ENCODE results near the gene HOXD11. TPM values are rescaled to one million over a fixed set of nuclear protein-coding genes. Genes with fewer than 3 reads are reported as not detected.

The HOXD11 gene
- total RNA-seq, 4 donors from 2014 or later = not detected

- peaks cover 8% of the 10 kb centered on the region for H3K4me1 ChIP-seq
- H3K36me3 ChIP-seq = peaks cover 6% of the 10 kb centered on the region
- peak in 1 of 2 donors; percentile 61 for DNase-seq (ENCODE audit: low spot score in 2 of 2)
- no peak overlapping the region for H3K4me3 ChIP-seq
- H3K27ac ChIP-seq = no peak overlapping the region
- peaks cover 90% of the 10 kb centered on the region for H3K27me3 ChIP-seq
- no peaks in the 10 kb centered on the region for H3K9me3 ChIP-seq
- 84% methylated on average over 22 of the region's 22 CpGs for WGBS
- TF ChIP-seq, protein P1, sequence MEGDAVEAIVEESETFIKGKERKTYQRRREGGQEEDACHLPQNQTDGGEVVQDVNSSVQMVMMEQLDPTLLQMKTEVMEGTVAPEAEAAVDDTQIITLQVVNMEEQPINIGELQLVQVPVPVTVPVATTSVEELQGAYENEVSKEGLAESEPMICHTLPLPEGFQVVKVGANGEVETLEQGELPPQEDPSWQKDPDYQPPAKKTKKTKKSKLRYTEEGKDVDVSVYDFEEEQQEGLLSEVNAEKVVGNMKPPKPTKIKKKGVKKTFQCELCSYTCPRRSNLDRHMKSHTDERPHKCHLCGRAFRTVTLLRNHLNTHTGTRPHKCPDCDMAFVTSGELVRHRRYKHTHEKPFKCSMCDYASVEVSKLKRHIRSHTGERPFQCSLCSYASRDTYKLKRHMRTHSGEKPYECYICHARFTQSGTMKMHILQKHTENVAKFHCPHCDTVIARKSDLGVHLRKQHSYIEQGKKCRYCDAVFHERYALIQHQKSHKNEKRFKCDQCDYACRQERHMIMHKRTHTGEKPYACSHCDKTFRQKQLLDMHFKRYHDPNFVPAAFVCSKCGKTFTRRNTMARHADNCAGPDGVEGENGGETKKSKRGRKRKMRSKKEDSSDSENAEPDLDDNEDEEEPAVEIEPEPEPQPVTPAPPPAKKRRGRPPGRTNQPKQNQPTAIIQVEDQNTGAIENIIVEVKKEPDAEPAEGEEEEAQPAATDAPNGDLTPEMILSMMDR (IDR thresholded peaks at IDR 0.05) = no peak
- no peak for TF ChIP-seq POLR2A (IDR thresholded peaks at IDR 0.05)
- no peak for TF ChIP-seq POLR2AphosphoS5 (IDR thresholded peaks at IDR 0.05)
- TF ChIP-seq EP300 (IDR thresholded peaks at IDR 0.05) = no peak
Measured at GRCh38 chr2:176149481-176149938, 42.4 kb downstream of the HOXD11 start.

GRCh38 chr2:176149939-176150583 is 43.0 kb downstream of the HOXD11 start:
- WGBS = 81% methylated on average over 24 of the region's 24 CpGs
- H3K9me3 ChIP-seq = no peaks in the 10 kb centered on the region
- H3K27me3 ChIP-seq = peaks cover 90% of the 10 kb centered on the region
- peaks cover 6% of the 10 kb centered on the region for H3K36me3 ChIP-seq
- H3K4me1 ChIP-seq = peaks cover 8% of the 10 kb centered on the region
- H3K27ac ChIP-seq = no peak overlapping the region
- TF ChIP-seq POLR2A (IDR thresholded peaks at IDR 0.05) (no peak), EP300 (IDR thresholded peaks at IDR 0.05) (no peak), POLR2AphosphoS5 (IDR thresholded peaks at IDR 0.05) (no peak)
- TF ChIP-seq, protein P1 (IDR thresholded peaks at IDR 0.05) = no peak
- no peak overlapping the region for H3K4me3 ChIP-seq
- no peak for DNase-seq (ENCODE audit: low spot score in 2 of 2)

DNA sequence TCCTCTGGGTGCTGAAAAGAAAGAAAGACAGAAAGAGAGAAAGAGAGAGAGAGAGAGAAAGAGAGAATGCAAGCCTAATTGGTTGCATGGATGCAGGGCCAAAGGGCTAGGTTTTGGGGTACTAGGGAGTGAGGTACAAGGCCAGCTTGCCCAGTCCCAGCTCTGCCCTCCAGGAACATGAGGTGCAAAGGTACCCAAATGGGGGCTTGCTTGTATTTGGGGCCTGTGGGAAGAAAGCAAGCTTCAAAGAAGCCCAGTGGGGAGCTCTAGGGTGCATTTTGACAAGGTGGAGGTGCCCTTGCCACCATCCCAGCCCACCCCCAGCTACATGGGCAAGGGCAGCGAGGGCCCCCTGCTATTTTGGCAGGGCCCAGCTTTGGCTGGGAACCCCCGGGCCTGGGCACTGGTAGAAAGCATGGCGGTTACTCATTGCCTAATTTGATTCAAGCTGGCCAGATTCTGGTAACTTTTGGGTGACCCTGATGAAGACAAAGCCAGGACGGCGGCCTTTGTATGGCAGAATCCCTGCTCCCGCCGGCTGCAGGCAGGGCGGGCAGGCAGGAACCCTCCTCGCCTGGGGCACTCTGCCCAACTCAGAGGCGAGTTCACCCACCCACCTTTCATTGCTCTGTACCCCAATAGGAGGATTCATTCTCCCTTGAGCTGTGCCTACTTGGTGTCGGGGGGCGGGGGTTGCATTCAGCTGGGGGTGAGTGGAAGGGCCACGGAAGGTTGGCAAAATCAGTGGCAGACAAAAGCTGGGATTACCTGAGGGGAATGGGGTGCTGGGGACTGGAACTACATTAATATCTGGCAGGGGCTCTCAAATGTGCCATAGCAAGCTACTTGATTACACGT is 43.7 kb downstream of the HOXD11 start:
- Histone ChIP-seq H3K4me1 (peaks cover 8% of the 10 kb centered on the region), H3K9me3 (no peaks in the 10 kb centered on the region), H3K27ac (no peak overlapping the region), H3K36me3 (peaks cover 6% of the 10 kb centered on the region), H3K4me3 (no peak overlapping the region), H3K27me3 (peaks cover 96% of the 10 kb centered on the region)
- WGBS = 65% methylated on average over 11 of the region's 14 CpGs
- TF ChIP-seq EP300 (IDR thresholded peaks at IDR 0.05) (no peak), POLR2A (IDR thresholded peaks at IDR 0.05) (no peak), POLR2AphosphoS5 (IDR thresholded peaks at IDR 0.05) (no peak)
- TF ChIP-seq, protein P1 (IDR thresholded peaks at IDR 0.05) = no peak
- DNase-seq (ENCODE audit: low spot score in 2 of 2) = no peak

DNA sequence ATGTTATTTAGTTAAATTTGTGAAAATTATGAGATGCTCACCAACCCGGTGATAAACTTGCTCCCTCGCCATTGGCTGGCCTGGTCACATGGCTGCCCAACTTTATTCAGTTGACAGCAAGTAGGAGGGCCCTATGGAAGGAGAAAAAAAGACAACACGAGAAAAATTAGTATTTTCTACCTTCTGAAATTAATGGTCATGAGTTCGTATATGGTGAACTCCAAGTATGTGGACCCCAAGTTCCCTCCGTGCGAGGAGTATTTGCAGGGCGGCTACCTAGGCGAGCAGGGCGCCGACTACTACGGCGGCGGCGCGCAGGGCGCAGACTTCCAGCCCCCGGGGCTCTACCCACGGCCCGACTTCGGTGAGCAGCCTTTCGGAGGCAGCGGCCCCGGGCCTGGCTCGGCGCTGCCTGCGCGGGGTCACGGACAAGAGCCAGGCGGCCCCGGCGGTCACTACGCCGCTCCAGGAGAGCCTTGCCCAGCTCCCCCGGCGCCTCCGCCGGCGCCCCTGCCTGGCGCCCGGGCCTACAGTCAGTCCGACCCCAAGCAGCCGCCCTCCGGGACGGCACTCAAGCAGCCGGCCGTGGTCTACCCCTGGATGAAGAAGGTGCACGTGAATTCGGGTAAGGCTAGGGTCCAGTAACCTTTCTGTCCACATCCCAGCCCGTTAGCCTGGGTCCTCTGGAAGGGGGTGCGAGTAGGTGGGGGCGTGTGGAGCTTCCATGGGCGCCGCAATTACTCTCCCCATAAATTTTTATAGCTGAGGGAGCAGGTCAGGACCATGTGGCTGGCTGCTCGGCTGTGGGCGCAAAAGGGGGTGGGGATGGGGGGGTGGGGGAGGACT is 44.6 kb downstream of the HOXD11 start, which contains the start of gene HOXD4:
Gene HOXD4 (plus strand): TSS at position 109 of the 846 bp plus-strand sequence. CDS start 84 bp downstream, at position 193.
- Histone ChIP-seq H3K27ac (no peak within 1 kb of the TSS), H3K4me3 (peak within 1 kb of the TSS; percentile 24), H3K9me3 (no peaks in the 10 kb centered on the region), H3K27me3 (peaks cover 98% of the 10 kb centered on the region), H3K4me1 (peaks cover 8% of the 10 kb centered on the region), H3K36me3 (peaks cover 6% of the 10 kb centered on the region)
- WGBS = 51% methylated on average over 36 of the region's 55 CpGs
- TF ChIP-seq EP300 (IDR thresholded peaks at IDR 0.05) = no peak
- no peak for DNase-seq (ENCODE audit: low spot score in 2 of 2)

GRCh38 chr2:176152350-176153181 is 45.5 kb downstream of the HOXD11 start:
- TF ChIP-seq POLR2A (IDR thresholded peaks at IDR 0.05) (no peak), EP300 (IDR thresholded peaks at IDR 0.05) (no peak), POLR2AphosphoS5 (IDR thresholded peaks at IDR 0.05) (no peak)
- H3K36me3 ChIP-seq = peaks cover 6% of the 10 kb centered on the region
- peaks cover 16% of the 10 kb centered on the region for H3K4me1 ChIP-seq
- peak overlapping the region; percentile 24 for H3K4me3 ChIP-seq
- H3K27ac ChIP-seq = no peak overlapping the region
- H3K9me3 ChIP-seq = no peaks in the 10 kb centered on the region
- WGBS = 63% methylated on average over 44 of the region's 48 CpGs
- peak; percentile 52 to 65 for DNase-seq (ENCODE audit: low spot score in 2 of 2)
- peaks cover 98% of the 10 kb centered on the region for H3K27me3 ChIP-seq

All from suprapubic skin (tissue), 4 donors.